HCT116 (cell line): ENCODE measurements around the gene CADPS. TPM values are rescaled to one million over a fixed set of nuclear protein-coding genes. Genes with fewer than 3 reads are reported as not detected.

Source experiments
- ATAC-seq: fragments of 200-7000 bp; cut with Tn5 transposase; 2 replicates; pipeline ENCODE4 v1.9.1; 2020; ENCODE audit warnings: mild to moderate bottlenecking, moderate library complexity
- BruUV-seq: library from RNA; stranded (reverse); fragments of 400-500 nt; replicated peaks from 2 replicates; lab custom pipeline; 2021; lab: Mats Ljungman, UMichigan
- CTCF ChIA-PET: fragments of 300-600 bp; sonication (Branson Sonifier 250); formaldehyde crosslinking; loops from one replicate; lab custom pipeline; 2021; ENCODE audit warnings: antibody characterized with exemption; lab: Charles Lee
- POLR2A ChIA-PET: fragments of 300-600, 350-600 bp; sonication (Branson Sonifier 250); formaldehyde crosslinking; loops from one replicate; lab custom pipeline; 2021; ENCODE audit warnings: antibody characterized with exemption; lab: Charles Lee
- RAD21 ChIA-PET, 2 experiments: fragments of 300-600 bp; sonication (Branson Sonifier 250); formaldehyde crosslinking; loops; one replicate each; lab custom pipeline; 2023; ENCODE audit warnings: low total read pairs in 2 of 2; ENCODE audit not compliant: uncharacterized antibody in 2 of 2, unreplicated experiment in 2 of 2, low non-redundant PET in 1 of 2; lab: Charles Lee
- DNase-seq: peaks from one replicate; pipeline ENCODE4 v3.0.0-alpha.2; 2010; ENCODE audit warnings: low read depth, low spot score
- H2AFZ ChIP-seq: fragments of 200-600 bp; shearing (Covaris generic), sonication (generic); 2 replicates; pipeline ENCODE4 v1.6.1; 2017; ENCODE audit warnings: low read depth, mixed run types, mixed read lengths, antibody characterized with exemption, low read length; ENCODE audit not compliant: poor library complexity, severe bottlenecking
- H3K27ac ChIP-seq: 2 replicates; pipeline ENCODE4 v1.5.1; 2012; ENCODE audit warnings: low read depth, low read length
- H3K27me3 ChIP-seq: fragments of 200-600 bp; sonication (generic); 2 replicates; pipeline ENCODE4 v1.6.1; 2016; ENCODE audit warnings: mixed run types, low read length, mixed read lengths; ENCODE audit not compliant: insufficient read depth
- H3K36me3 ChIP-seq, 2 experiments: fragments of 200-500 bp in 1 of 2; fragments of 200-600 bp in 1 of 2; sonication (Bioruptor generic) in 1 of 2; sonication (generic) in 1 of 2; 2 replicates each; pipeline versions ENCODE4 v1.5.1 to v1.6.1; 2014 to 2016; ENCODE audit warnings: low read length in 2 of 2, inconsistent platforms in 1 of 2, mixed read lengths in 1 of 2, mixed run types in 1 of 2; ENCODE audit not compliant: insufficient read depth in 2 of 2, control insufficient read depth in 1 of 2
- H3K4me1 ChIP-seq, 2 experiments: fragments of 200-600 bp in 1 of 2; sonication (generic) in 1 of 2; 2 replicates each; pipeline versions ENCODE4 v1.5.1 to v1.6.1; 2012 to 2017; ENCODE audit warnings: low read length in 2 of 2, inconsistent platforms in 1 of 2, mild to moderate bottlenecking in 1 of 2, mixed read lengths in 1 of 2, mixed run types in 1 of 2, moderate library complexity in 1 of 2; ENCODE audit not compliant: insufficient read depth in 2 of 2, control insufficient read depth in 1 of 2
- H3K4me2 ChIP-seq: fragments of 200-600 bp; sonication (generic); 2 replicates; pipeline ENCODE4 v1.6.1; 2017; ENCODE audit warnings: mixed run types, low read length, mixed read lengths
- H3K4me3 ChIP-seq, 2 experiments: fragments of 200-600 bp in 1 of 2; sonication (generic) in 1 of 2; replicated peaks in 1 of 2; 2 replicates each; pipeline ENCODE4 v1.5.1; 2011 to 2016; ENCODE audit warnings: low read length in 2 of 2, control low read depth in 1 of 2, low read depth in 1 of 2, mild to moderate bottlenecking in 1 of 2, mixed read lengths in 1 of 2, mixed run types in 1 of 2
- H3K79me2 ChIP-seq: fragments of 200-600 bp; sonication (generic); 2 replicates; pipeline ENCODE4 v1.6.1; 2017; ENCODE audit warnings: mild to moderate bottlenecking, mixed run types, low read length, moderate library complexity, mixed read lengths; ENCODE audit not compliant: insufficient read depth
- H3K9ac ChIP-seq: fragments of 200-600 bp; sonication (generic); 2 replicates; pipeline ENCODE4 v1.6.1; 2016; ENCODE audit warnings: low read length, mixed read lengths
- H3K9me2 ChIP-seq: fragments of 200-600 bp; sonication (generic), shearing (Covaris generic); 2 replicates; pipeline ENCODE4 v1.6.1; 2017; ENCODE audit warnings: mixed run types, mild to moderate bottlenecking, moderate library complexity; ENCODE audit not compliant: insufficient read depth
- H3K9me3 ChIP-seq, 2 experiments: fragments of 200-500 bp in 1 of 2; fragments of 200-600 bp in 1 of 2; sonication (Bioruptor generic) in 1 of 2; sonication (generic) in 1 of 2; 2 replicates each; pipeline ENCODE4 v1.6.1; 2014 to 2017; ENCODE audit warnings: low read length in 2 of 2, mixed read lengths in 2 of 2, inconsistent platforms in 1 of 2, low read depth in 1 of 2, mild to moderate bottlenecking in 1 of 2, mixed run types in 1 of 2, moderate library complexity in 1 of 2; ENCODE audit not compliant: control insufficient read depth in 1 of 2, insufficient read depth in 1 of 2
- H4K20me1 ChIP-seq: fragments of 200-600 bp; sonication (generic), shearing (Covaris generic); 2 replicates; pipeline ENCODE4 v1.6.1; 2017; ENCODE audit warnings: mixed run types, mild to moderate bottlenecking, moderate library complexity; ENCODE audit not compliant: insufficient read depth
- CEBPB ChIP-seq: IDR thresholded peaks from 2 replicates; pipeline ENCODE4 v1.6.1; 2012; ENCODE audit warnings: low read depth
- EGR1 ChIP-seq: IDR thresholded peaks from 2 replicates; pipeline ENCODE4 v1.6.1; 2012; ENCODE audit warnings: low read depth
- EZH2 ChIP-seq: fragments of 200-600 bp; sonication (generic); IDR thresholded peaks from 2 replicates; pipeline ENCODE4 v1.6.1; 2017; ENCODE audit warnings: antibody characterized with exemption, mixed run types
- FOSL1 ChIP-seq: IDR thresholded peaks from 2 replicates; pipeline ENCODE4 v1.6.1; 2012; ENCODE audit warnings: low read depth
- POLR2AphosphoS5 ChIP-seq: IDR thresholded peaks from 2 replicates; pipeline ENCODE4 v1.6.1; 2011; ENCODE audit warnings: mild to moderate bottlenecking, low read depth, low read length, moderate library complexity
- SIN3A ChIP-seq: IDR thresholded peaks from 2 replicates; pipeline ENCODE4 v1.6.1; 2012; ENCODE audit warnings: low read depth
- TCF7L2 ChIP-seq: IDR thresholded peaks from 2 replicates; pipeline ENCODE4 v1.7.0; 2011; ENCODE audit warnings: borderline replicate concordance, inconsistent platforms; ENCODE audit not compliant: insufficient read depth, insufficient read length; ENCODE audit errors: extremely low read depth
- ZFX ChIP-seq: fragments of 450-650 bp; IDR thresholded peaks from 2 replicates; pipeline ENCODE4 v1.6.1; 2017
- intact Hi-C: fragments of 100-400 bp; cut with micrococcal nuclease; formaldehyde crosslinking; loops from 2 replicates; pipeline ENCODE4 v1.10.0; 2022
- total RNA-seq: library from RNA; stranded (reverse); gene quantifications from one replicate; pipeline ENCODE4 v1.2.1, GENCODE V29; 2021; ENCODE audit not compliant: unreplicated experiment

CADPS gene
- total RNA-seq, 1 experiment from 2014 or later: not detected

DNA sequence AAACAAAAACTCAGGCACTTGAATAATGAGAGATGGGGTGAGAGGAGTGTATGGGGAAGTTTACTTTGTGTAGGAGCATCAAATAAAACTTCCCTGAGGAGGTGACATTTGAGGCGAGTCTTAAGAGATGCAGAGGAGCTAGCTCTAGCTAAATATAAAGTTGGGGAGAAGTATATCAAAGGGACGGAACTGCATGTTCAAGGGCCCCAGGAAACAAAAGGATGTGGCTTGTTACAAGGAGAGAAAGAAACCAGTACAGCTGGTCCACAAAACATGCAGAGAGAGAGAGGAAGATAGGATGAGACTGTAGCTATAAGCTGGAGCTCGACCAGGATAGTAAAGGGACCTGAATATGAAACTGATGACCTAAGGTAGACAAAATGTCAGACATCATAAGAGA is 519.5 kb downstream of the CADPS start:
- H3K9me2 ChIP-seq: no peaks in the 10 kb centered on the region
- ChIA-PET CTCF (no interaction called here), RAD21 (no interaction called here), POLR2A (no interaction called here)
- ATAC-seq (no peak), DNase-seq (no peak)
- no peak overlapping the region for H3K9ac ChIP-seq
- intact Hi-C loops: no loop called here
- H2AFZ ChIP-seq: no peak overlapping the region
- peaks cover 62% of the 10 kb centered on the region for H3K27me3 ChIP-seq
- H3K4me2 ChIP-seq: no peak overlapping the region
- H3K36me3 ChIP-seq: no peaks in the 10 kb centered on the region
- TF ChIP-seq FOSL1 (no peak), SIN3A (no peak), ZFX (no peak), TCF7L2 (no peak), CEBPB (no peak), EGR1 (no peak), EZH2 (no peak), POLR2AphosphoS5 (no peak)
- no peaks in the 10 kb centered on the region for H3K79me2 ChIP-seq
- H3K4me3 ChIP-seq: no peak overlapping the region
- H4K20me1 ChIP-seq: no peaks in the 10 kb centered on the region
- no peaks in the 10 kb centered on the region for H3K4me1 ChIP-seq
- no peak overlapping the region for H3K27ac ChIP-seq
- H3K9me3 ChIP-seq: no peaks in the 10 kb centered on the region
- BruUV-seq: no TSS peak
